Neural progenitor cell (in vitro differentiated cells): ENCODE measurements around the gene CRLF2. TPM values are rescaled to one million over a fixed set of nuclear protein-coding genes. Genes with fewer than 3 reads are reported as not detected.

Source experiments
- DNase-seq: peaks from one replicate; pipeline ENCODE4 v3.0.0-alpha.2; 2016; ENCODE audit warnings: low spot score
- H2AFZ ChIP-seq: fragments of 200-600 bp; sonication (generic); replicated peaks from 2 replicates; pipeline ENCODE4 v1.6.1; 2016; ENCODE audit warnings: antibody characterized with exemption
- H3F3A ChIP-seq: fragments of 200-600 bp; sonication (generic); 2 replicates; pipeline ENCODE4 v1.6.1; 2016; ENCODE audit warnings: antibody characterized with exemption, low read depth
- H3K27ac ChIP-seq: fragments of 200-600 bp; sonication (generic); 2 replicates; pipeline ENCODE4 v1.5.1; 2016; ENCODE audit warnings: mild to moderate bottlenecking
- H3K27me3 ChIP-seq: fragments of 200-600 bp; sonication (generic); 2 replicates; pipeline ENCODE4 v1.6.1; 2016; ENCODE audit warnings: mild to moderate bottlenecking, moderate library complexity
- H3K36me3 ChIP-seq: fragments of 200-600 bp; sonication (generic); 2 replicates; pipeline ENCODE4 v1.5.1; 2016
- H3K4me1 ChIP-seq: fragments of 200-600 bp; sonication (generic); 2 replicates; pipeline ENCODE4 v1.6.1; 2016; ENCODE audit warnings: mixed run types
- H3K4me2 ChIP-seq: fragments of 200-600 bp; sonication (generic); 2 replicates; pipeline ENCODE4 v1.6.1; 2016
- H3K4me3 ChIP-seq: fragments of 200-600 bp; sonication (generic); 2 replicates; pipeline ENCODE4 v1.5.1; 2016
- H3K79me2 ChIP-seq: fragments of 200-600 bp; sonication (generic); 2 replicates; pipeline ENCODE4 v1.6.1; 2016; ENCODE audit warnings: low read depth
- H3K9ac ChIP-seq: fragments of 200-600 bp; sonication (generic); 2 replicates; pipeline ENCODE4 v1.6.1; 2016
- H3K9me3 ChIP-seq: fragments of 200-600 bp; sonication (generic); 2 replicates; pipeline ENCODE4 v1.5.1; 2016; ENCODE audit warnings: low read depth
- H4K20me1 ChIP-seq: fragments of 200-600 bp; sonication (generic); 2 replicates; pipeline ENCODE4 v1.6.1; 2016; ENCODE audit warnings: low read depth
- H3K27ac Mint-ChIP-seq: 3 replicates; pipeline ENCODE4 v1.8.0; 2021; ENCODE audit warnings: mixed read lengths
- H3K27me3 Mint-ChIP-seq: 2 replicates; pipeline ENCODE4 v1.8.0; 2022; ENCODE audit warnings: low read depth, mild to moderate bottlenecking, inconsistent platforms, moderate library complexity, mixed read lengths; ENCODE audit not compliant: insufficient read depth
- H3K36me3 Mint-ChIP-seq: 3 replicates; pipeline ENCODE4 v1.8.0; 2021; ENCODE audit warnings: mixed read lengths
- H3K4me1 Mint-ChIP-seq: 3 replicates; pipeline ENCODE4 v1.8.0; 2021; ENCODE audit warnings: mixed read lengths
- H3K4me3 Mint-ChIP-seq: 3 replicates; pipeline ENCODE4 v1.8.0; 2021; ENCODE audit warnings: mild to moderate bottlenecking, moderate library complexity, mixed read lengths
- H3K9me3 Mint-ChIP-seq: 3 replicates; pipeline ENCODE4 v1.8.0; 2020; ENCODE audit warnings: mixed read lengths
- CTCF ChIP-seq: fragments of 200-600 bp; sonication (generic); IDR thresholded peaks from 2 replicates; pipeline ENCODE4 v1.5.1; 2017; ENCODE audit warnings: antibody characterized with exemption, mild to moderate bottlenecking
- EZH2 ChIP-seq: fragments of 200-600 bp; sonication (generic); IDR thresholded peaks from 2 replicates; pipeline ENCODE4 v1.6.1; 2017; ENCODE audit warnings: antibody characterized with exemption, mild to moderate bottlenecking, moderate library complexity
- EZH2phosphoT487 ChIP-seq: fragments of 200-600 bp; sonication (generic); IDR thresholded peaks from 2 replicates; pipeline ENCODE4 v1.6.1; 2017; ENCODE audit warnings: antibody characterized with exemption
- total RNA-seq: library from RNA; depleted of rRNA; stranded (reverse); fragments of >200 nt; gene quantifications from 2 replicates; pipeline ENCODE4 v1.2.3, GENCODE V29; 2015; ENCODE audit warnings: low replicate concordance

CRLF2 gene
- total RNA-seq, 1 donor from 2014 or later: not detected

GRCh38 chrX:1249101-1249887 is 36.8 kb upstream of the CRLF2 start:
- Mint-ChIP-seq H3K27ac (peak overlapping the region; percentile 72), H3K4me1 (peaks cover 13% of the 10 kb centered on the region), H3K9me3 (peaks cover 33% of the 10 kb centered on the region), H3K27me3 (peaks cover 6% of the 10 kb centered on the region), H3K36me3 (peaks cover 15% of the 10 kb centered on the region), H3K4me3 (peak overlapping the region; percentile 78)
- Histone ChIP-seq H3K27me3 (no peaks in the 10 kb centered on the region), H3K9me3 (no peaks in the 10 kb centered on the region), H3K9ac (no peak overlapping the region), H3K27ac (peak overlapping the region; percentile 98), H3K4me2 (peak overlapping the region; percentile 79), H3F3A (peaks cover 54% of the 10 kb centered on the region), H2AFZ (no peak overlapping the region), H3K36me3 (no peaks in the 10 kb centered on the region), H4K20me1 (no peaks in the 10 kb centered on the region), H3K4me3 (peak overlapping the region; percentile 43), H3K4me1 (peaks cover 15% of the 10 kb centered on the region), H3K79me2 (peaks cover 8% of the 10 kb centered on the region)
- TF ChIP-seq EZH2 (peak; percentile 40), CTCF (peak; percentile 11), EZH2phosphoT487 (no peak)
- DNase-seq: peak; percentile 82

- peaks cover 51% of the 10 kb centered on the region for H3F3A ChIP-seq
- no peak for TF ChIP-seq EZH2phosphoT487
- no peak for TF ChIP-seq EZH2
- no peak for TF ChIP-seq CTCF
- peak overlapping the region; percentile 43 for H3K4me3 ChIP-seq
- H3K27ac ChIP-seq: peak overlapping the region; percentile 98
- peaks cover 15% of the 10 kb centered on the region for H3K4me1 ChIP-seq
- peak; percentile 97 for DNase-seq
- H3K79me2 ChIP-seq: peaks cover 8% of the 10 kb centered on the region
- H3K27me3 Mint-ChIP-seq: peaks cover 6% of the 10 kb centered on the region
- H3K4me2 ChIP-seq: peak overlapping the region; percentile 79
- peaks cover 16% of the 10 kb centered on the region for H3K4me1 Mint-ChIP-seq
- H4K20me1 ChIP-seq: no peaks in the 10 kb centered on the region
- H3K27ac Mint-ChIP-seq: peak overlapping the region; percentile 78
- no peaks in the 10 kb centered on the region for H3K36me3 ChIP-seq
- no peak overlapping the region for H2AFZ ChIP-seq
- no peaks in the 10 kb centered on the region for H3K9me3 ChIP-seq
- peaks cover 26% of the 10 kb centered on the region for H3K9me3 Mint-ChIP-seq
- no peak overlapping the region for H3K9ac ChIP-seq
- H3K27me3 ChIP-seq: no peaks in the 10 kb centered on the region
- peak overlapping the region; percentile 78 for H3K4me3 Mint-ChIP-seq
- H3K36me3 Mint-ChIP-seq: peaks cover 9% of the 10 kb centered on the region
Observed at GRCh38 chrX:1248331-1249061, 36.0 kb upstream of the CRLF2 start.

GRCh38 chrX:1246816-1247215 is 34.4 kb upstream of the CRLF2 start:
- TF ChIP-seq CTCF (peak; percentile 99), EZH2phosphoT487 (no peak)
- Histone ChIP-seq H2AFZ (peak overlapping the region; percentile 0), H3K4me3 (no peak overlapping the region), H3K9me3 (no peaks in the 10 kb centered on the region), H4K20me1 (no peaks in the 10 kb centered on the region), H3K36me3 (no peaks in the 10 kb centered on the region), H3K27ac (no peak overlapping the region), H3K9ac (no peak overlapping the region), H3K4me1 (peaks cover 15% of the 10 kb centered on the region), H3K4me2 (no peak overlapping the region), H3K79me2 (peaks cover 8% of the 10 kb centered on the region), H3K27me3 (no peaks in the 10 kb centered on the region), H3F3A (peaks cover 50% of the 10 kb centered on the region)
- peak overlapping the region; percentile 62 for H3K27ac Mint-ChIP-seq
- peaks cover 2% of the 10 kb centered on the region for H3K36me3 Mint-ChIP-seq
- H3K9me3 Mint-ChIP-seq: peaks cover 11% of the 10 kb centered on the region
- peaks cover 6% of the 10 kb centered on the region for H3K27me3 Mint-ChIP-seq
- DNase-seq: peak; percentile 72
- H3K4me1 Mint-ChIP-seq: peaks cover 16% of the 10 kb centered on the region
- H3K4me3 Mint-ChIP-seq: peak overlapping the region; percentile 43
